WTC11 (cell line): Measurements from ENCODE around the gene DCUN1D2. TPM values are rescaled to one million over a fixed set of nuclear protein-coding genes. Genes with fewer than 3 reads are reported as not detected.

Source experiments
- ATAC-seq: fragments of 200-7000 bp; cut with Tn5 transposase; 2 replicates; pipeline ENCODE4 v1.10.0; 2021; ENCODE audit warnings: mild to moderate bottlenecking, moderate library complexity
- CTCF ChIA-PET: fragments of 300-600 bp; sonication (Branson Sonifier 250); formaldehyde crosslinking; loops from one replicate; lab custom pipeline; 2021; ENCODE audit warnings: antibody characterized with exemption; lab: Charles Lee
- POLR2A ChIA-PET: fragments of 350-600 bp; sonication (Branson Sonifier 250); formaldehyde crosslinking; loops from one replicate; lab custom pipeline; 2021; ENCODE audit warnings: antibody characterized with exemption; lab: Charles Lee
- DNase-seq: peaks from one replicate; pipeline ENCODE4 v3.0.0; 2021; ENCODE audit warnings: low spot score
- H3K27ac Mint-ChIP-seq: 2 replicates; pipeline ENCODE4 v1.8.0; 2021; ENCODE audit warnings: mixed read lengths
- H3K27me3 Mint-ChIP-seq: 2 replicates; pipeline ENCODE4 v1.8.0; 2021; ENCODE audit warnings: low read depth, mild to moderate bottlenecking, moderate library complexity, mixed read lengths
- H3K36me3 Mint-ChIP-seq: 2 replicates; pipeline ENCODE4 v1.8.0; 2021; ENCODE audit warnings: mixed read lengths
- H3K4me1 Mint-ChIP-seq: 2 replicates; pipeline ENCODE4 v1.8.0; 2022; ENCODE audit warnings: mixed read lengths
- H3K4me3 Mint-ChIP-seq: 2 replicates; pipeline ENCODE4 v1.8.0; 2021; ENCODE audit warnings: mild to moderate bottlenecking, moderate library complexity, mixed read lengths
- H3K9me3 Mint-ChIP-seq: 2 replicates; pipeline ENCODE4 v1.8.0; 2021; ENCODE audit warnings: mixed read lengths
- ATF6 ChIP-seq: sonication (generic); formaldehyde crosslinking; IDR thresholded peaks from 2 replicates; pipeline ENCODE4 v1.8.1; 2023; ENCODE audit warnings: mild to moderate bottlenecking, missing genetic modification reagents
- CBFB ChIP-seq: sonication (generic); formaldehyde crosslinking; IDR thresholded peaks from 2 replicates; pipeline ENCODE4 v1.8.1; 2022; ENCODE audit warnings: mild to moderate bottlenecking, low read depth, missing genetic modification reagents
- E2F4 ChIP-seq: sonication (generic); formaldehyde crosslinking; IDR thresholded peaks from 2 replicates; pipeline ENCODE4 v1.8.1; 2022; ENCODE audit warnings: low read depth, mild to moderate bottlenecking, moderate library complexity, missing genetic modification reagents, borderline replicate concordance
- FOXP1 ChIP-seq: sonication (generic); formaldehyde crosslinking; IDR thresholded peaks from 2 replicates; pipeline ENCODE4 v1.8.0; 2022; ENCODE audit warnings: missing genetic modification reagents, mild to moderate bottlenecking, moderate library complexity, borderline replicate concordance
- HMGA2 ChIP-seq: fragments of 250-450 bp; sonication (Bioruptor Pico); IDR thresholded peaks from 2 replicates; pipeline ENCODE4 v1.4.0; 2021; ENCODE audit warnings: mild to moderate bottlenecking, moderate library complexity
- IRF2 ChIP-seq: sonication (generic); formaldehyde crosslinking; IDR thresholded peaks from 2 replicates; pipeline ENCODE4 v1.8.0; 2022; ENCODE audit warnings: low read depth, missing genetic modification reagents, borderline replicate concordance
- MLX ChIP-seq: sonication (generic); formaldehyde crosslinking; IDR thresholded peaks from 2 replicates; pipeline ENCODE4 v1.8.1; 2023; ENCODE audit warnings: mild to moderate bottlenecking, missing genetic modification reagents, moderate library complexity
- MXD4 ChIP-seq: fragments of 250-450 bp; sonication (Bioruptor Pico); IDR thresholded peaks from 2 replicates; pipeline ENCODE4 v1.8.0; 2021; ENCODE audit warnings: mild to moderate bottlenecking, moderate library complexity, borderline replicate concordance
- MYBL2 ChIP-seq: sonication (generic); formaldehyde crosslinking; IDR thresholded peaks from 2 replicates; pipeline ENCODE4 v1.8.1; 2023; ENCODE audit warnings: mild to moderate bottlenecking, moderate library complexity, missing genetic modification reagents
- PRRX2 ChIP-seq: fragments of 250-450 bp; sonication (Bioruptor Pico); IDR thresholded peaks from 2 replicates; pipeline ENCODE4 v1.8.0; 2021; ENCODE audit warnings: mild to moderate bottlenecking
- SMAD4 ChIP-seq: sonication (generic); formaldehyde crosslinking; IDR thresholded peaks from 2 replicates; pipeline ENCODE4 v1.8.0; 2022; ENCODE audit warnings: mild to moderate bottlenecking, missing genetic modification reagents
- SOX15 ChIP-seq: fragments of 250-450 bp; sonication (Bioruptor Pico); IDR thresholded peaks from 2 replicates; pipeline ENCODE4 v1.9.0; 2021; ENCODE audit warnings: mild to moderate bottlenecking
- SP1 ChIP-seq: sonication (generic); formaldehyde crosslinking; conservative IDR thresholded peaks from 2 replicates; pipeline ENCODE4 v1.8.1; 2022; ENCODE audit warnings: missing genetic modification reagents
- ZBTB43 ChIP-seq: sonication (generic); formaldehyde crosslinking; IDR thresholded peaks from 2 replicates; pipeline ENCODE4 v1.8.1; 2023; ENCODE audit warnings: mild to moderate bottlenecking, missing genetic modification reagents
- ZMAT4 ChIP-seq: fragments of 250-450 bp; sonication (Bioruptor Pico); IDR thresholded peaks from 2 replicates; pipeline ENCODE4 v1.9.0; 2021; ENCODE audit warnings: mild to moderate bottlenecking
- ZNF232 ChIP-seq: sonication (generic); formaldehyde crosslinking; IDR thresholded peaks from 2 replicates; pipeline ENCODE4 v1.8.0; 2022; ENCODE audit warnings: mild to moderate bottlenecking, missing genetic modification reagents
- ZNF396 ChIP-seq: fragments of 250-450 bp; sonication (Bioruptor Pico); IDR thresholded peaks from 2 replicates; pipeline ENCODE4 v1.8.0; 2021; ENCODE audit warnings: mild to moderate bottlenecking, moderate library complexity, borderline replicate concordance
- ZNF416 ChIP-seq: fragments of 250-450 bp; sonication (Bioruptor Pico); IDR thresholded peaks from 2 replicates; pipeline ENCODE4 v1.9.0; 2021; ENCODE audit warnings: mild to moderate bottlenecking, inconsistent platforms
- ZNF532 ChIP-seq: fragments of 250-450 bp; sonication (Bioruptor Pico); IDR thresholded peaks from 2 replicates; pipeline ENCODE4 v1.9.0; 2021; ENCODE audit warnings: mild to moderate bottlenecking, borderline replicate concordance
- total RNA-seq: library from RNA; stranded (reverse); gene quantifications from 3 replicates; pipeline ENCODE4 v1.2.3, GENCODE V29; 2021

DCUN1D2 gene
- total RNA-seq, 1 experiment from 2014 or later = 42.5 TPM

- TF ChIP-seq IRF2 (no peak), MYBL2 (CRISPR knock-in tag) (no peak), E2F4 (CRISPR knock-in tag) (no peak), SP1 (CRISPR knock-in tag) (no peak), ZBTB43 (CRISPR knock-in tag) (no peak), ZNF232 (no peak), HMGA2 (no peak), ATF6 (no peak), PRRX2 (CRISPR knock-in tag) (no peak), MXD4 (no peak), MLX (CRISPR knock-in tag) (no peak), CBFB (CRISPR knock-in tag) (no peak), ZNF396 (CRISPR knock-in tag) (no peak), ZNF416 (CRISPR knock-in tag) (no peak), SOX15 (CRISPR knock-in tag) (no peak), ZMAT4 (no peak), SMAD4 (CRISPR knock-in tag) (no peak), ZNF532 (CRISPR knock-in tag) (no peak), FOXP1 (CRISPR knock-in tag) (no peak)
- H3K27me3 Mint-ChIP-seq = no peaks in the 10 kb centered on the region
- DNase-seq (no peak), ATAC-seq (no peak)
- POLR2A ChIA-PET = no interaction called here
- H3K4me1 Mint-ChIP-seq = no peaks in the 10 kb centered on the region
- no peak overlapping the region for H3K4me3 Mint-ChIP-seq
- no peak overlapping the region for H3K27ac Mint-ChIP-seq
- no peaks in the 10 kb centered on the region for H3K36me3 Mint-ChIP-seq
- CTCF ChIA-PET = no interaction called here
- H3K9me3 Mint-ChIP-seq = no peaks in the 10 kb centered on the region
Measured at GRCh38 chr13:113415032-113415431, 75.5 kb downstream of the DCUN1D2 start.
